ENCODE data around the gene SLIT3. TPM values are rescaled to one million over a fixed set of nuclear protein-coding genes. Genes with fewer than 3 reads are reported as not detected.

The SLIT3 gene
- total RNA-seq, 1 experiment from 2014 or later = 0.92 TPM

GRCh38 chr5:169273451-169273850 lies 27.5 kb downstream of the SLIT3 start:
- no peak overlapping the region for H3K27ac Mint-ChIP-seq
- H3T11ph ChIP-seq (ENCODE audit: low read length) = no peak overlapping the region
- H3K27me3 ChIP-seq (ENCODE audit: insufficient read depth, low read length) = no peaks in the 10 kb centered on the region

More at GRCh38 chr5:169273451-169273850, 27.5 kb downstream of the SLIT3 start:
- Histone ChIP-seq H2AFZ (ENCODE audit: low read length) (no peak overlapping the region), H3K4me1 (ENCODE audit: insufficient read depth, low read length) (no peaks in the 10 kb centered on the region), H2BK20ac (ENCODE audit: low read depth, low read length, poor library complexity, severe bottlenecking) (no peak overlapping the region), H4K20me1 (ENCODE audit: control insufficient read depth, insufficient read depth, insufficient read length) (no peaks in the 10 kb centered on the region), H4K8ac (replicated peaks; ENCODE audit: insufficient read length, low read depth, low read length) (no peak overlapping the region), H3K23me2 (ENCODE audit: insufficient read length, low read depth, low read length, poor library complexity, severe bottlenecking) (no peaks in the 10 kb centered on the region), H3K4me2 (ENCODE audit: insufficient read depth, insufficient read length, low read length) (no peak overlapping the region), H4K91ac (ENCODE audit: insufficient read length, low read depth, low read length) (no peak overlapping the region), H3K18ac (ENCODE audit: insufficient read length, low read depth, low read length) (no peak overlapping the region), H3K9me3 (ENCODE audit: control insufficient read depth, low read depth, low read length) (no peaks in the 10 kb centered on the region), H3K14ac (ENCODE audit: insufficient read depth, low read length) (no peak overlapping the region), H3K79me2 (ENCODE audit: insufficient read depth, low read length) (no peaks in the 10 kb centered on the region), H4K5ac (ENCODE audit: insufficient read length, low read depth, low read length) (no peak overlapping the region), H2BK15ac (ENCODE audit: low read depth, low read length) (no peak overlapping the region), H2AK5ac (ENCODE audit: insufficient read length, low read length) (no peak overlapping the region), H3K56ac (ENCODE audit: insufficient read length, low read depth, low read length) (no peak overlapping the region), H3K79me1 (ENCODE audit: insufficient read depth, low read depth, low read length, poor library complexity, severe bottlenecking) (no peaks in the 10 kb centered on the region), H2BK5ac (ENCODE audit: insufficient read length, low read length) (no peak overlapping the region), H3K9ac (ENCODE audit: extremely low read depth, insufficient read length, low read length) (no peak overlapping the region), H2BK12ac (ENCODE audit: insufficient read length, low read depth, low read length) (no peak overlapping the region), H3K4ac (ENCODE audit: low read depth, low read length) (no peak overlapping the region), H3K27ac (ENCODE audit: insufficient read length, low read depth, low read length) (no peak overlapping the region), H3K23ac (ENCODE audit: insufficient read length, low read depth, low read length) (no peak overlapping the region), H2BK120ac (ENCODE audit: low read depth, low read length, poor library complexity, severe bottlenecking) (no peak overlapping the region)
- DNase-seq = no peak
- H3K4me3 Mint-ChIP-seq = no peak overlapping the region
- TF ChIP-seq, protein P1, sequence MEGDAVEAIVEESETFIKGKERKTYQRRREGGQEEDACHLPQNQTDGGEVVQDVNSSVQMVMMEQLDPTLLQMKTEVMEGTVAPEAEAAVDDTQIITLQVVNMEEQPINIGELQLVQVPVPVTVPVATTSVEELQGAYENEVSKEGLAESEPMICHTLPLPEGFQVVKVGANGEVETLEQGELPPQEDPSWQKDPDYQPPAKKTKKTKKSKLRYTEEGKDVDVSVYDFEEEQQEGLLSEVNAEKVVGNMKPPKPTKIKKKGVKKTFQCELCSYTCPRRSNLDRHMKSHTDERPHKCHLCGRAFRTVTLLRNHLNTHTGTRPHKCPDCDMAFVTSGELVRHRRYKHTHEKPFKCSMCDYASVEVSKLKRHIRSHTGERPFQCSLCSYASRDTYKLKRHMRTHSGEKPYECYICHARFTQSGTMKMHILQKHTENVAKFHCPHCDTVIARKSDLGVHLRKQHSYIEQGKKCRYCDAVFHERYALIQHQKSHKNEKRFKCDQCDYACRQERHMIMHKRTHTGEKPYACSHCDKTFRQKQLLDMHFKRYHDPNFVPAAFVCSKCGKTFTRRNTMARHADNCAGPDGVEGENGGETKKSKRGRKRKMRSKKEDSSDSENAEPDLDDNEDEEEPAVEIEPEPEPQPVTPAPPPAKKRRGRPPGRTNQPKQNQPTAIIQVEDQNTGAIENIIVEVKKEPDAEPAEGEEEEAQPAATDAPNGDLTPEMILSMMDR (conservative IDR thresholded peaks at IDR 0.05) = no peak
- no CpG with 5 or more reads among the region's 1 CpG for WGBS (ENCODE audit: extremely low coverage, insufficient read length, low lambda C conversion rate)
- H3K27me3 Mint-ChIP-seq (ENCODE audit: low read depth) = peaks cover 1% of the 10 kb centered on the region; the same call in 1 of the 2 replicates
- H3K36me3 Mint-ChIP-seq (ENCODE audit: insufficient read depth in 1 of 3, low read depth in 3 of 3) = no peaks in the 10 kb centered on the region
- peaks cover 0 to 2% of the 10 kb centered on the region in 2 experiments; a peak in 4 of 5 replicates for H3K9me3 Mint-ChIP-seq
- H3K4me1 Mint-ChIP-seq = peaks cover 6% of the 10 kb centered on the region in 2 experiments; a peak in 3 of 4 replicates
